MM.1S (cell line): Measurements from ENCODE around the gene GID4.

Source experiments
- DNase-seq: peaks from one replicate; pipeline ENCODE4 v3.0.0-alpha.2; 2015
- H2AFZ ChIP-seq: fragments of 300-600 bp; sonication (generic); 2 replicates; pipeline ENCODE4 v1.6.0; 2016; ENCODE audit warnings: antibody characterized with exemption, low read length
- H3F3A ChIP-seq: fragments of 300-600 bp; sonication (generic); 2 replicates; pipeline ENCODE4 v1.6.1; 2016; ENCODE audit warnings: mild to moderate bottlenecking, antibody characterized with exemption, low read length, moderate library complexity, mixed read lengths; ENCODE audit not compliant: insufficient read depth
- H3K27ac ChIP-seq: fragments of 300-600 bp; sonication (generic); 2 replicates; pipeline ENCODE4 v1.5.1; 2016; ENCODE audit warnings: mild to moderate bottlenecking, low read length
- H3K27me3 ChIP-seq: fragments of 300-600 bp; sonication (generic); replicated peaks from 2 replicates; pipeline ENCODE4 v1.6.0; 2016; ENCODE audit warnings: low read length; ENCODE audit not compliant: insufficient read depth
- H3K36me3 ChIP-seq: fragments of 300-600 bp; sonication (generic); replicated peaks from 2 replicates; pipeline ENCODE4 v1.6.1; 2016; ENCODE audit warnings: mild to moderate bottlenecking, low read length, mixed read lengths; ENCODE audit not compliant: insufficient read depth
- H3K4me1 ChIP-seq: fragments of 300-600 bp; sonication (generic); 2 replicates; pipeline ENCODE4 v1.6.1; 2016; ENCODE audit warnings: low read length, mixed read lengths
- H3K4me2 ChIP-seq: fragments of 300-600 bp; sonication (generic); 2 replicates; pipeline ENCODE4 v1.6.0; 2016; ENCODE audit warnings: low read depth, low read length
- H3K4me3 ChIP-seq: fragments of 300-600 bp; sonication (generic); 2 replicates; pipeline ENCODE4 v1.5.1; 2016; ENCODE audit warnings: low read length, mixed read lengths
- H3K79me2 ChIP-seq: fragments of 300-600 bp; sonication (generic); 2 replicates; pipeline ENCODE4 v1.6.1; 2016; ENCODE audit warnings: mixed run types, low read length, mixed read lengths
- H3K9ac ChIP-seq: fragments of 300-600 bp; sonication (generic); 2 replicates; pipeline ENCODE4 v1.6.1; 2016; ENCODE audit warnings: low read length, mixed read lengths
- H3K9me2 ChIP-seq: fragments of 300-600 bp; sonication (generic); replicated peaks from 2 replicates; pipeline ENCODE4 v1.6.1; 2016; ENCODE audit warnings: mild to moderate bottlenecking, low read length, mixed read lengths; ENCODE audit not compliant: insufficient read depth
- H3K9me3 ChIP-seq: fragments of 300-600 bp; sonication (generic); replicated peaks from 2 replicates; pipeline ENCODE4 v1.6.1; 2016; ENCODE audit warnings: mild to moderate bottlenecking, low read length, mixed read lengths; ENCODE audit not compliant: insufficient read depth
- H4K20me1 ChIP-seq: fragments of 300-600 bp; sonication (generic); 2 replicates; pipeline ENCODE4 v1.6.1; 2016; ENCODE audit warnings: mild to moderate bottlenecking, low read length, moderate library complexity, mixed read lengths; ENCODE audit not compliant: insufficient read depth
- EZH2 ChIP-seq: fragments of 300-600 bp; sonication (generic); optimal IDR thresholded peaks from 2 replicates; pipeline ENCODE3; 2017; ENCODE audit warnings: low read depth, mild to moderate bottlenecking, antibody characterized with exemption, low read length, mixed read lengths
- EZH2phosphoT487 ChIP-seq: fragments of 300-600 bp; sonication (generic); IDR thresholded peaks from 2 replicates; pipeline ENCODE4 v1.6.1; 2018; ENCODE audit warnings: antibody characterized with exemption, low read length
- TF ChIP-seq, protein P1 (sequence below): fragments of 300-600 bp; sonication (generic); IDR thresholded peaks from 2 replicates; pipeline ENCODE4 v1.5.1; 2016; ENCODE audit warnings: antibody characterized with exemption, low read length, mixed read lengths

GID4 gene

DNA sequence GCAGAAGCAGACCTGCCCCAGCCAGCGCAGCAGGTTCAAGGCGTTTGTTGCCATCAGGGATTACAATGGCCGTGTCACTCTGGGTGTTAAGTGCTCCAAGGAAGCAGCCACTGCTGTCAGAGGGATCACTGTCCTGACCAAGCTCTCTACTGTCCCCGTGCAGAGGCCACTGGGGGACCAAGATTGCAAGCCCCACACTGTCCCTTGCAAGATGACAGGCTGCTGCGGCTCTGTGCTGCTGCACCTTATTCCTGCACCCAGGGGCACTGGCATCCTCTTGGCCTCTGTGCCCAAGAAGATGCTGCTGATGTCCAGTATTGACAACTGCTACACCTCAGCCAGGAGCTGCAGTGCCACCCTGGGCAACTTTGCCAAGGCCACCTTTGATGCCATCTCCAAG lies 27.9 kb upstream of the GID4 start:
- no peak overlapping the region for H3K9ac ChIP-seq
- TF ChIP-seq EZH2: no peak
- TF ChIP-seq, protein P1, sequence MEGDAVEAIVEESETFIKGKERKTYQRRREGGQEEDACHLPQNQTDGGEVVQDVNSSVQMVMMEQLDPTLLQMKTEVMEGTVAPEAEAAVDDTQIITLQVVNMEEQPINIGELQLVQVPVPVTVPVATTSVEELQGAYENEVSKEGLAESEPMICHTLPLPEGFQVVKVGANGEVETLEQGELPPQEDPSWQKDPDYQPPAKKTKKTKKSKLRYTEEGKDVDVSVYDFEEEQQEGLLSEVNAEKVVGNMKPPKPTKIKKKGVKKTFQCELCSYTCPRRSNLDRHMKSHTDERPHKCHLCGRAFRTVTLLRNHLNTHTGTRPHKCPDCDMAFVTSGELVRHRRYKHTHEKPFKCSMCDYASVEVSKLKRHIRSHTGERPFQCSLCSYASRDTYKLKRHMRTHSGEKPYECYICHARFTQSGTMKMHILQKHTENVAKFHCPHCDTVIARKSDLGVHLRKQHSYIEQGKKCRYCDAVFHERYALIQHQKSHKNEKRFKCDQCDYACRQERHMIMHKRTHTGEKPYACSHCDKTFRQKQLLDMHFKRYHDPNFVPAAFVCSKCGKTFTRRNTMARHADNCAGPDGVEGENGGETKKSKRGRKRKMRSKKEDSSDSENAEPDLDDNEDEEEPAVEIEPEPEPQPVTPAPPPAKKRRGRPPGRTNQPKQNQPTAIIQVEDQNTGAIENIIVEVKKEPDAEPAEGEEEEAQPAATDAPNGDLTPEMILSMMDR: no peak
- peaks cover 16% of the 10 kb centered on the region for H3K4me1 ChIP-seq
- no peaks in the 10 kb centered on the region for H3K9me2 ChIP-seq
- DNase-seq: no peak
- no peak overlapping the region for H3K27ac ChIP-seq
- no peak overlapping the region for H2AFZ ChIP-seq
- no peaks in the 10 kb centered on the region for H3K79me2 ChIP-seq
- H3F3A ChIP-seq: peaks cover 10% of the 10 kb centered on the region
- H3K9me3 ChIP-seq: no peaks in the 10 kb centered on the region
- H3K36me3 ChIP-seq: no peaks in the 10 kb centered on the region
- H3K27me3 ChIP-seq: no peaks in the 10 kb centered on the region
- no peaks in the 10 kb centered on the region for H4K20me1 ChIP-seq
- H3K4me2 ChIP-seq: no peak overlapping the region
- H3K4me3 ChIP-seq: no peak overlapping the region

DNA sequence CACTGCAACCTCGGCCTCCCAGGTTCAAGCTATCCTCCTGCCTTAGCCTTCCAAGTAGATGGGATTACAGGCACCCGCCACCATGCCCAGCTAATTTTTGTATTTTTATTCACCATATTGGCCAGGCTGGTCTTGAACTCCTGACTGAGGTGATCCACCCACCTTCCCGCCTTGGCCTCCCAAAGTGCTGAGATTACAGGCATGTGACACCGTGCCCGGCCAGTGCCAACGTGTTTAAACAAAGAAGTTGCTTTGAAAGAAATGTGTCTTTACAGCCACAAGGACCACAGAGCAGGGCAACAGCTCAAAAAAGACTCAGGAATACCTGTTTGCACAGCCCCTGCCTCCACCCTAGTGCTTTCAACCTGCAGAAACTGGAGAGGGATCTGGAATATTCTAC lies 25.2 kb upstream of the GID4 start:
- no peak overlapping the region for H3K4me3 ChIP-seq
- peak overlapping the region; percentile 26; the same call in 1 of the 2 replicates for H3K4me2 ChIP-seq
- no peak overlapping the region for H3K9ac ChIP-seq
- no peak overlapping the region for H2AFZ ChIP-seq
- H3K79me2 ChIP-seq: no peaks in the 10 kb centered on the region
- peaks cover 10% of the 10 kb centered on the region for H3F3A ChIP-seq
- no peaks in the 10 kb centered on the region for H3K9me2 ChIP-seq
- no peaks in the 10 kb centered on the region for H3K27me3 ChIP-seq
- peaks cover 16% of the 10 kb centered on the region for H3K4me1 ChIP-seq
- DNase-seq: no peak
- no peaks in the 10 kb centered on the region for H3K36me3 ChIP-seq
- TF ChIP-seq, protein P1: no peak
- TF ChIP-seq EZH2 (no peak), EZH2phosphoT487 (no peak)
- H3K9me3 ChIP-seq: no peaks in the 10 kb centered on the region
- H4K20me1 ChIP-seq: no peaks in the 10 kb centered on the region
- H3K27ac ChIP-seq: peak overlapping the region; percentile 41; the same call in 1 of the 2 replicates

DNA sequence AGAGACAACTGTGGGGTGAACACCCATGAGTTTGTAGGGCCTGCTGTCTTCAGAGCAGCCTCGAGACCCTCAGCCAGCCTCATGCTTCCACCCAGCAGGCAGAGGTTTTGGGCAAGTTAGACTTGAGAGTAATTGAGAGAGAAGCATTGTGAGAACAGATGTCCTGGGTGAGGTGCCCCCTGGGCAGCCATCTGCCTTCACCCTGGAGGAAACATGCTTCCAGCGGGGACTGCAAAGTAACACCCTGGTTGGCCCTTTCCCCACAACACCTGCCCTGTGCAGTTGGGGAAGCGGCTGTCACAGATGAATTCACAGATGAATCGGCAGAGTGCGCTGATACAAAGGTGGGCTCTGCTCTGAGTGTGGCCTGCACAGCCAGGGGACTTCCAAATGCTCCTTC lies 23.6 kb upstream of the GID4 start:
- no peak overlapping the region for H3K9ac ChIP-seq
- H3K4me2 ChIP-seq: no peak overlapping the region
- no peak for DNase-seq
- H3K9me2 ChIP-seq: no peaks in the 10 kb centered on the region
- H3K27ac ChIP-seq: no peak overlapping the region
- no peaks in the 10 kb centered on the region for H3K36me3 ChIP-seq
- no peaks in the 10 kb centered on the region for H3K27me3 ChIP-seq
- TF ChIP-seq, protein P1: no peak
- TF ChIP-seq EZH2 (no peak), EZH2phosphoT487 (no peak)
- peaks cover 10% of the 10 kb centered on the region for H3F3A ChIP-seq
- H3K9me3 ChIP-seq: no peaks in the 10 kb centered on the region
- H2AFZ ChIP-seq: no peak overlapping the region
- no peaks in the 10 kb centered on the region for H3K79me2 ChIP-seq
- H3K4me3 ChIP-seq: no peak overlapping the region
- peaks cover 16% of the 10 kb centered on the region for H3K4me1 ChIP-seq
- H4K20me1 ChIP-seq: no peaks in the 10 kb centered on the region
